Measurements from ENCODE around the gene RND2. TPM values are rescaled to one million over a fixed set of nuclear protein-coding genes. Genes with fewer than 3 reads are reported as not detected.

RND2 gene
- total and polyA plus RNA-seq, 2 of the 13 experiments (the other 11 are each of a cell fraction or from before 2014, with no cell fraction given), result 0.05 to 0.11 TPM

DNA sequence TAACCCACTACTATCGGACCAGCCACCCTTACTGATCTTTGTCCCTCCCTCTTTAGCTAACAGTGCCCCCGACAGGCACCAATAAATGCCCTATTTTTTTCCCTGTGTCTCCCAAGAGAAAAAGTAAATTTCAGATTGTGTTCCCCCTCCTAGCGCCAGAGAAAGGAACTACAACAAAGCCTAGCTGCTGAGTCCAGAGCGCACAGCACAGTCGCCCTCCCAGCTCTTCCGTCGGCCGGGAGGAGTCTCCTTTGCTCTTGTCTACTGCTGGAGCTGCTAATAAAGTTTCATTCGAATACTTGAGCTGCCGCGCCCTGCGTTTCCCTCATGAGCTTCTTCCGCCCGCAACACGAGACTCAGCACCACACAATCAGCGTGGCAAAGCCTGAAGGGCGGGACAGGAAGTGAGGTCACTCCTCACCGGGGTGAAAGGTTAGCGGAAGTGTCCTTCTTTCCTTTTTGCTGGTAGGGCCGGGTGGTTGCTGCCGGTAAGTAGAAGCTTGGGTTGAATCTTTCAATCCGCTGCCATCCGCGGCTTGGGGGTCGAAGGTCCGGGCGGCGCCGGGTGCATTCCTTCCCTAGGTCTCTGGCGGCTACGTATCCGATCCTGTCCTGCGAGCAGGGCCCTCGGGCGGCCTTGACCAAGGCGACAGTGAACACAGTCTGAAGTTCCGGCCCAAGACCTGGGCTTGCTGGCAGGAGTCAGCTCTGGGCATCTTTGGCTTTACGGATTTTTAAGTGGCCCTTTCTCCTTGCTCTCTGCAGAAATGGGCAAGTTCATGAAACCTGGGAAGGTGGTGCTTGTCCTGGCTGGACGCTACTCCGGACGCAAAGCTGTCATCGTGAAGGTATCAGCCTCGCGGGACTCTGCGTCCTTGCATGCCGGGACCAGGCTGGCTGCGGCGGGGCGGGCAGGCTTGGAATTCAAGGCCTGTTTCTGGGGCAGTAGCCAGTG lies 26.8 kb upstream of the RND2 start, which contains the start of gene RPL27 (continued):
- TF ChIP-seq ZNF549 (CRISPR knock-in tag; IDR thresholded peaks at IDR 0.05) (no peak), PHF20 (CRISPR knock-in tag; IDR thresholded peaks at IDR 0.05) (peak; percentile 97), FOXJ3 (CRISPR knock-in tag; IDR thresholded peaks at IDR 0.05; ENCODE audit: borderline replicate concordance) (peak; percentile 94), ESRRA (CRISPR knock-in tag; IDR thresholded peaks at IDR 0.05; ENCODE audit: low read depth) (peak; percentile 87; the same call in 1 of the 2 replicates), ZNF883 (CRISPR knock-in tag; IDR thresholded peaks at IDR 0.05; ENCODE audit: not compliant biosample characterization) (peak; percentile 79), NR2C2 (CRISPR knock-in tag; IDR thresholded peaks at IDR 0.05; ENCODE audit: borderline replicate concordance) (peak; percentile 100), MAFF (IDR thresholded peaks at IDR 0.05; ENCODE audit: low read depth, low read length) (peak; percentile 54; the same call in 1 of the 2 replicates), SYNCRIP (IDR thresholded peaks at IDR 0.05; ENCODE audit: insufficient read depth, low read depth, low read length) (no peak), CBFB (CRISPR knock-in tag; IDR thresholded peaks at IDR 0.05) (peak; percentile 96), ZNF530 (CRISPR knock-in tag; IDR thresholded peaks at IDR 0.05; ENCODE audit: low read depth) (no peak), AHR (CRISPR knock-in tag; IDR thresholded peaks at IDR 0.05) (peak; percentile 81; the same call in 1 of the 2 replicates), SIN3B (IDR thresholded peaks at IDR 0.05; ENCODE audit: low read length) (peak; percentile 74), HHEX (CRISPR knock-in tag; IDR thresholded peaks at IDR 0.05) (peak; percentile 92), MIXL1 (CRISPR knock-in tag; IDR thresholded peaks at IDR 0.05) (peak; percentile 99), ARID2 (CRISPR knock-in tag; IDR thresholded peaks at IDR 0.05; ENCODE audit: borderline replicate concordance) (peak; percentile 88; the same call in 1 of the 2 replicates), ELF3 (CRISPR knock-in tag; IDR thresholded peaks at IDR 0.05) (peak; percentile 99), SP1 (IDR thresholded peaks at IDR 0.05) (no peak), SP1 (CRISPR knock-in tag; IDR thresholded peaks at IDR 0.05) (peak; percentile 98), SRY (CRISPR knock-in tag; IDR thresholded peaks at IDR 0.05) (peak; percentile 97), NBN (conservative IDR thresholded peaks at IDR 0.05) (no peak), ZNF263 (CRISPR knock-in tag; IDR thresholded peaks at IDR 0.05) (peak; percentile 99)
- TF ChIP-seq, protein P1, sequence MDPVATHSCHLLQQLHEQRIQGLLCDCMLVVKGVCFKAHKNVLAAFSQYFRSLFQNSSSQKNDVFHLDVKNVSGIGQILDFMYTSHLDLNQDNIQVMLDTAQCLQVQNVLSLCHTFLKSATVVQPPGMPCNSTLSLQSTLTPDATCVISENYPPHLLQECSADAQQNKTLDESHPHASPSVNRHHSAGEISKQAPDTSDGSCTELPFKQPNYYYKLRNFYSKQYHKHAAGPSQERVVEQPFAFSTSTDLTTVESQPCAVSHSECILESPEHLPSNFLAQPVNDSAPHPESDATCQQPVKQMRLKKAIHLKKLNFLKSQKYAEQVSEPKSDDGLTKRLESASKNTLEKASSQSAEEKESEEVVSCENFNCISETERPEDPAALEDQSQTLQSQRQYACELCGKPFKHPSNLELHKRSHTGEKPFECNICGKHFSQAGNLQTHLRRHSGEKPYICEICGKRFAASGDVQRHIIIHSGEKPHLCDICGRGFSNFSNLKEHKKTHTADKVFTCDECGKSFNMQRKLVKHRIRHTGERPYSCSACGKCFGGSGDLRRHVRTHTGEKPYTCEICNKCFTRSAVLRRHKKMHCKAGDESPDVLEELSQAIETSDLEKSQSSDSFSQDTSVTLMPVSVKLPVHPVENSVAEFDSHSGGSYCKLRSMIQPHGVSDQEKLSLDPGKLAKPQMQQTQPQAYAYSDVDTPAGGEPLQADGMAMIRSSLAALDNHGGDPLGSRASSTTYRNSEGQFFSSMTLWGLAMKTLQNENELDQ (CRISPR knock-in tag; IDR thresholded peaks at IDR 0.05; ENCODE audit: borderline replicate concordance), result peak; percentile 29; the same call in 1 of the 2 replicates
- TF ChIP-seq, protein P2, sequence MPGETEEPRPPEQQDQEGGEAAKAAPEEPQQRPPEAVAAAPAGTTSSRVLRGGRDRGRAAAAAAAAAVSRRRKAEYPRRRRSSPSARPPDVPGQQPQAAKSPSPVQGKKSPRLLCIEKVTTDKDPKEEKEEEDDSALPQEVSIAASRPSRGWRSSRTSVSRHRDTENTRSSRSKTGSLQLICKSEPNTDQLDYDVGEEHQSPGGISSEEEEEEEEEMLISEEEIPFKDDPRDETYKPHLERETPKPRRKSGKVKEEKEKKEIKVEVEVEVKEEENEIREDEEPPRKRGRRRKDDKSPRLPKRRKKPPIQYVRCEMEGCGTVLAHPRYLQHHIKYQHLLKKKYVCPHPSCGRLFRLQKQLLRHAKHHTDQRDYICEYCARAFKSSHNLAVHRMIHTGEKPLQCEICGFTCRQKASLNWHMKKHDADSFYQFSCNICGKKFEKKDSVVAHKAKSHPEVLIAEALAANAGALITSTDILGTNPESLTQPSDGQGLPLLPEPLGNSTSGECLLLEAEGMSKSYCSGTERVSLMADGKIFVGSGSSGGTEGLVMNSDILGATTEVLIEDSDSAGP (CRISPR knock-in tag; IDR thresholded peaks at IDR 0.05; ENCODE audit: borderline replicate concordance), result peak; percentile 96; the same call in 1 of the 2 replicates
- TF ChIP-seq, protein P3, sequence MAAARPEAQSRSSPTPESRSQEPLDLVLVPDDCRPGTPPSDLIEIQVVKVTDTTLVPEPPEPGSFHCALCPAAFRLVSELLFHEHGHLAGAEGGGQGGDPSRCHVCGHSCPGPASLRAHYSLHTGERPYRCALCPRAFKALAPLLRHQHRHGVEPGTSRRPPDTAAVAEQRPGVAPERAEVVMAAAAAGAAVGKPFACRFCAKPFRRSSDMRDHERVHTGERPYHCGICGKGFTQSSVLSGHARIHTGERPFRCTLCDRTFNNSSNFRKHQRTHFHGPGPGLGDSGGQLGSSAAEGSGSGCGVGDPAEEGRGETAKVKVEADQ (CRISPR knock-in tag; IDR thresholded peaks at IDR 0.05; ENCODE audit: borderline replicate concordance), result peak; percentile 73; the same call in 1 of the 2 replicates
- TF ChIP-seq, protein P4, sequence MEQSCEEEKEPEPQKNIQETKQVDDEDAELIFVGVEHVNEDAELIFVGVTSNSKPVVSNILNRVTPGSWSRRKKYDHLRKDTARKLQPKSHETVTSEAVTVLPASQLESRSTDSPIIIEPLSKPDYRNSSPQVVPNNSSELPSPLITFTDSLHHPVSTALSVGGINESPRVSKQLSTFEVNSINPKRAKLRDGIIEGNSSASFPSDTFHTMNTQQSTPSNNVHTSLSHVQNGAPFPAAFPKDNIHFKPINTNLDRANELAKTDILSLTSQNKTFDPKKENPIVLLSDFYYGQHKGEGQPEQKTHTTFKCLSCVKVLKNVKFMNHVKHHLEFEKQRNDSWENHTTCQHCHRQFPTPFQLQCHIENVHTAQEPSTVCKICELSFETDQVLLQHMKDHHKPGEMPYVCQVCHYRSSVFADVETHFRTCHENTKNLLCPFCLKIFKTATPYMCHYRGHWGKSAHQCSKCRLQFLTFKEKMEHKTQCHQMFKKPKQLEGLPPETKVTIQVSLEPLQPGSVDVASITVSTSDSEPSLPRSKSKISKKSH (CRISPR knock-in tag; IDR thresholded peaks at IDR 0.05; ENCODE audit: borderline replicate concordance), result peak; percentile 94

Measured in HepG2 (cell line).